Fibroblast of skin of left biceps (primary cell): ENCODE results near the gene CTNNA3.
"Not testable (repeated sequence)": the region's sequence is repeated elsewhere in the genome, so short reads cannot be mapped to it uniquely, and the experiment has no call there.

Experiments used
- DNase-seq, 2 experiments: peaks; one replicate each; pipeline ENCODE4 v3.0.0-alpha.2; 2013; ENCODE audit warnings: low read depth in 2 of 2

Gene CTNNA3

GRCh38 chr10:67506757-67507091 lies 189.3 kb downstream of the CTNNA3 start:
- no peak for DNase-seq

GRCh38 chr10:67506083-67506756 lies 189.8 kb downstream of the CTNNA3 start:
- DNase-seq: no peak

- no peak for DNase-seq
Observed at GRCh38 chr10:67492317-67493019, 203.5 kb downstream of the CTNNA3 start.

GRCh38 chr10:67487906-67488619 lies 207.9 kb downstream of the CTNNA3 start:
- DNase-seq: no peak

- DNase-seq: no peak
Observed at GRCh38 chr10:67487199-67487598, 208.8 kb downstream of the CTNNA3 start.

GRCh38 chr10:67477868-67478267 lies 218.1 kb downstream of the CTNNA3 start:
- no peak for DNase-seq

- DNase-seq: no peak
Observed at GRCh38 chr10:67476201-67476600, 219.8 kb downstream of the CTNNA3 start.

GRCh38 chr10:67473850-67474633 lies 222.0 kb downstream of the CTNNA3 start:
- no peak for DNase-seq

- no peak for DNase-seq
Observed at GRCh38 chr10:67471022-67471421, 225.0 kb downstream of the CTNNA3 start.

GRCh38 chr10:67464278-67464677 lies 231.7 kb downstream of the CTNNA3 start:
- no peak for DNase-seq

- DNase-seq: no peak
Observed at GRCh38 chr10:67452892-67453291, 243.1 kb downstream of the CTNNA3 start.

- DNase-seq: no peak
Observed at GRCh38 chr10:67438605-67439304, 257.2 kb downstream of the CTNNA3 start.

GRCh38 chr10:67433276-67433675 lies 262.7 kb downstream of the CTNNA3 start:
- no peak for DNase-seq

- no peak for DNase-seq
Observed at GRCh38 chr10:67402620-67403019, 293.4 kb downstream of the CTNNA3 start.

GRCh38 chr10:67401711-67402110 lies 294.3 kb downstream of the CTNNA3 start:
- DNase-seq: no peak

- not testable (repeated sequence) for DNase-seq
Observed at GRCh38 chr10:67386841-67387533, 309.0 kb downstream of the CTNNA3 start.

GRCh38 chr10:67386260-67386659 lies 309.7 kb downstream of the CTNNA3 start:
- no peak for DNase-seq

GRCh38 chr10:67385566-67385965 lies 310.4 kb downstream of the CTNNA3 start:
- DNase-seq: no peak

- no peak for DNase-seq
Observed at GRCh38 chr10:67385089-67385488, 310.9 kb downstream of the CTNNA3 start.

- no peak for DNase-seq
Observed at GRCh38 chr10:67331121-67331910, 364.7 kb downstream of the CTNNA3 start.
